A673 (cell line): ENCODE measurements around the gene IFIT3. TPM values are rescaled to one million over a fixed set of nuclear protein-coding genes. Genes with fewer than 3 reads are reported as not detected.

Experiments used
- BruUV-seq: library from RNA; stranded (reverse); fragments of 400-500 nt; replicated peaks from 2 replicates; lab custom pipeline; 2021; lab: Mats Ljungman, UMichigan
- CTCF ChIA-PET: fragments of 300-600 bp; sonication (Branson Sonifier 250); formaldehyde crosslinking; loops from one replicate; lab custom pipeline; 2022; ENCODE audit warnings: antibody characterized with exemption; lab: Charles Lee
- POLR2A ChIA-PET: fragments of 300-600 bp; sonication (Branson Sonifier 250); formaldehyde crosslinking; loops from one replicate; lab custom pipeline; 2022; ENCODE audit warnings: antibody characterized with exemption; ENCODE audit not compliant: low non-redundant PET; lab: Charles Lee
- DNase-seq: peaks from one replicate; pipeline ENCODE4 v3.0.0-alpha.2; 2015; ENCODE audit warnings: low spot score
- H3K27ac ChIP-seq: fragments of 200-600 bp; sonication (generic); 2 replicates; pipeline ENCODE4 v1.5.1; 2016; ENCODE audit warnings: mixed run types, low read depth, mild to moderate bottlenecking, mixed read lengths, antibody characterized with exemption, low read length; ENCODE audit not compliant: poor library complexity, severe bottlenecking
- H3K27me3 ChIP-seq: fragments of 200-600 bp; sonication (generic); replicated peaks from 2 replicates; pipeline ENCODE4 v1.6.1; 2017; ENCODE audit warnings: mixed run types, low read depth, mild to moderate bottlenecking, mixed read lengths, antibody characterized with exemption, low read length; ENCODE audit not compliant: insufficient read depth, poor library complexity
- H3K36me3 ChIP-seq: fragments of 200-600 bp; sonication (generic); 2 replicates; pipeline ENCODE4 v1.6.1; 2016; ENCODE audit warnings: mixed run types, mild to moderate bottlenecking, mixed read lengths, antibody characterized with exemption, low read length; ENCODE audit not compliant: insufficient read depth, poor library complexity, severe bottlenecking
- H3K4me1 ChIP-seq: fragments of 200-600 bp; sonication (generic); 2 replicates; pipeline ENCODE4 v1.6.1; 2017; ENCODE audit warnings: mixed run types, mild to moderate bottlenecking, mixed read lengths, antibody characterized with exemption, low read length; ENCODE audit not compliant: insufficient read depth, poor library complexity, severe bottlenecking
- H3K4me3 ChIP-seq: fragments of 200-600 bp; sonication (generic); 2 replicates; pipeline ENCODE4 v1.5.1; 2016; ENCODE audit warnings: low read depth, mixed run types, mild to moderate bottlenecking, mixed read lengths, low read length; ENCODE audit not compliant: poor library complexity, severe bottlenecking
- H3K9me3 ChIP-seq: fragments of 200-600 bp; sonication (generic); 2 replicates; pipeline ENCODE4 v1.6.1; 2016; ENCODE audit warnings: mixed run types, low read depth, mild to moderate bottlenecking, mixed read lengths, antibody characterized with exemption, low read length; ENCODE audit not compliant: poor library complexity, severe bottlenecking
- CTCF ChIP-seq: fragments of 300-800, 200-600 bp; sonication (generic); conservative IDR thresholded peaks from 2 replicates; pipeline ENCODE4 v1.5.1; 2017; ENCODE audit warnings: low read depth, mild to moderate bottlenecking, antibody characterized with exemption, low read length, moderate library complexity, mixed read lengths
- EZH2 ChIP-seq: fragments of 200-600 bp; sonication (generic); IDR thresholded peaks from 2 replicates; pipeline ENCODE4 v1.6.1; 2017; ENCODE audit warnings: borderline replicate concordance, low read depth, mild to moderate bottlenecking, mixed read lengths, antibody characterized with exemption, low read length; ENCODE audit not compliant: poor library complexity, severe bottlenecking
- intact Hi-C: fragments of 100-400 bp; cut with micrococcal nuclease; formaldehyde crosslinking; loops from one replicate; pipeline ENCODE4 v1.10.0; 2022; ENCODE audit not compliant: unreplicated experiment
- total RNA-seq: library from RNA; stranded (reverse); gene quantifications from 2 replicates; pipeline ENCODE4 v1.2.3, GENCODE V29; 2021

The IFIT3 gene
- total RNA-seq, 1 experiment from 2014 or later = 6.7 TPM

- Histone ChIP-seq H3K4me1 (peaks cover 10% of the 10 kb centered on the region), H3K27me3 (no peaks in the 10 kb centered on the region), H3K27ac (no peak overlapping the region), H3K9me3 (no peaks in the 10 kb centered on the region), H3K36me3 (no peaks in the 10 kb centered on the region), H3K4me3 (no peak overlapping the region)
- intact Hi-C loops = loop anchor here (5.0 kb wide), 1 partner anchor 76 kb away; no protein-coding TSS in a partner anchor
- DNase-seq = no peak
- POLR2A ChIA-PET = no interaction called here
- BruUV-seq = no TSS peak
- no peak for TF ChIP-seq CTCF
- no peak for TF ChIP-seq EZH2
- CTCF ChIA-PET = no interaction called here
Observed at GRCh38 chr10:89368129-89368528, 40.3 kb downstream of the IFIT3 start.

GRCh38 chr10:89369156-89370105 is 41.6 kb downstream of the IFIT3 start:
- BruUV-seq = no TSS peak
- no peak overlapping the region for H3K27ac ChIP-seq
- peak; percentile 62 for DNase-seq
- no peaks in the 10 kb centered on the region for H3K27me3 ChIP-seq
- ChIA-PET POLR2A (no interaction called here), CTCF (interaction anchor here (0.7 to 1.9 kb wide), 4 partner anchors 8 to 152 kb away, joined by 3 to 5 read pairs (median 4); partner anchors contain the start of gene IFIT2)
- H3K4me1 ChIP-seq = peaks cover 15% of the 10 kb centered on the region
- H3K4me3 ChIP-seq = no peak overlapping the region
- TF ChIP-seq CTCF = peak; percentile 82
- TF ChIP-seq EZH2 = no peak
- H3K36me3 ChIP-seq = no peaks in the 10 kb centered on the region
- no peaks in the 10 kb centered on the region for H3K9me3 ChIP-seq
- intact Hi-C loops = loop anchor here (5.0 kb wide), 1 partner anchor 77 kb away; no protein-coding TSS in a partner anchor

GRCh38 chr10:89371079-89371478 is 43.3 kb downstream of the IFIT3 start:
- peaks cover 17% of the 10 kb centered on the region for H3K4me1 ChIP-seq
- no TSS peak for BruUV-seq
- H3K36me3 ChIP-seq = no peaks in the 10 kb centered on the region
- ChIA-PET CTCF (no interaction called here), POLR2A (no interaction called here)
- H3K27me3 ChIP-seq = no peaks in the 10 kb centered on the region
- no peak overlapping the region for H3K27ac ChIP-seq
- no peak for TF ChIP-seq CTCF
- TF ChIP-seq EZH2 = no peak
- intact Hi-C loops = no loop called here
- DNase-seq = no peak
- no peak overlapping the region for H3K4me3 ChIP-seq
- no peaks in the 10 kb centered on the region for H3K9me3 ChIP-seq
